Left lung (tissue), 10 donors: ENCODE results near the gene LMO2. TPM values are rescaled to one million over a fixed set of nuclear protein-coding genes. Genes with fewer than 3 reads are reported as not detected.

Experiments used
- ATAC-seq: fragments of 200-7000 bp; cut with Tn5 transposase; one replicate; pipeline ENCODE4 v1.9.1; 2020; ENCODE audit warnings: moderate library complexity
- DNase-seq, 4 donors: peaks; one replicate each; pipeline ENCODE4 v3.0.0-alpha.2; 2013 to 2020
- H3K27ac ChIP-seq, 2 donors: fragments of 200-600 bp; sonication (generic) in 1 of 2; one replicate each; pipeline versions ENCODE4 v1.5.0 to v1.8.0; 2020 to 2021
- H3K27me3 ChIP-seq, 2 donors: fragments of 200-600 bp; sonication (generic) in 1 of 2; one replicate each; pipeline versions ENCODE4 v1.5.0 to v1.8.0; 2020 to 2021
- H3K36me3 ChIP-seq, 2 donors: fragments of 200-600 bp; sonication (generic) in 1 of 2; one replicate each; pipeline versions ENCODE4 v1.5.0 to v1.8.0; 2020 to 2021
- H3K4me1 ChIP-seq, 2 donors: fragments of 200-600 bp; one replicate each; pipeline ENCODE4 v1.8.0; 2021
- H3K4me3 ChIP-seq, 2 donors: fragments of 200-600 bp; sonication (generic) in 1 of 2; one replicate each; pipeline versions ENCODE4 v1.5.0 to v1.8.0; 2020 to 2021; ENCODE audit warnings: mild to moderate bottlenecking in 1 of 2
- H3K9me3 ChIP-seq, 2 donors: fragments of 200-600 bp; sonication (generic) in 1 of 2; one replicate each; pipeline versions ENCODE4 v1.5.0 to v1.8.0; 2020 to 2021
- CTCF ChIP-seq, 2 donors: fragments of 200-600 bp; sonication (generic) in 1 of 2; IDR thresholded peaks; one replicate each; pipeline versions ENCODE4 v1.5.0 to v1.8.0; 2021; ENCODE audit warnings: antibody characterized with exemption in 2 of 2
- intact Hi-C, 2 donors: fragments of 100-400 bp; cut with DNase I; formaldehyde crosslinking; loops; one replicate each; pipeline versions ENCODE4 v1.11.2 to v1.14.2; 2022
- polyA plus RNA-seq, 6 donors: library from polyadenylated mRNA; unstranded; fragments of 120-200 nt; gene quantifications; one replicate each; pipeline ENCODE4 v1.2.1, GENCODE V29; 2013; ENCODE audit not compliant: insufficient read length in 6 of 6
- total RNA-seq, 2 donors: library from RNA; stranded (reverse); fragmentation: NEBNext Ultra II Directional; extraction: Animal tissue kit (Norgen Biotek cat#: 25700); gene quantifications; one replicate each; pipeline ENCODE4 v1.2.1, GENCODE V29; 2021
- donor health status: DM: no; HTN: yes; CAD: no.
- donor health status: DM: no; HTN: no; CAD: no.

Gene LMO2
- total and polyA plus RNA-seq, 8 donors: 27.8 to 48.3 (median 42.8) TPM

- Histone ChIP-seq H3K27ac (no peak overlapping the region), H3K4me1 (peaks cover 0 to 33% of the 10 kb centered on the region in 2 donors), H3K4me3 (no peak overlapping the region), H3K27me3 (no peaks in the 10 kb centered on the region), H3K36me3 (no peaks in the 10 kb centered on the region), H3K9me3 (peaks cover 0 to 2% of the 10 kb centered on the region in 2 donors)
- TF ChIP-seq CTCF (IDR thresholded peaks at IDR 0.05): no peak
- ATAC-seq: no peak
- intact Hi-C loops: no loop called here
- DNase-seq: no peak
These were observed 23.6 kb upstream of the LMO2 start for GRCh38 chr11:33915526-33915925.

GRCh38 chr11:33913991-33914390, 22.1 kb upstream of the LMO2 start:
- ATAC-seq (no peak), DNase-seq (no peak)
- no peaks in the 10 kb centered on the region for H3K27me3 ChIP-seq
- peaks cover 0 to 36% of the 10 kb centered on the region in 2 donors for H3K4me1 ChIP-seq
- H3K4me3 ChIP-seq: no peak overlapping the region
- H3K36me3 ChIP-seq: no peaks in the 10 kb centered on the region
- peaks cover 0 to 2% of the 10 kb centered on the region in 2 donors for H3K9me3 ChIP-seq
- no peak for TF ChIP-seq CTCF (IDR thresholded peaks at IDR 0.05)
- no peak overlapping the region for H3K27ac ChIP-seq
- intact Hi-C loops: no loop called here

- Histone ChIP-seq H3K27ac (peak overlapping the region in 1 of 2 donors; percentile 84), H3K4me1 (peaks cover 0 to 49% of the 10 kb centered on the region in 2 donors), H3K36me3 (no peaks in the 10 kb centered on the region), H3K9me3 (peaks cover 0 to 2% of the 10 kb centered on the region in 2 donors), H3K4me3 (no peak overlapping the region), H3K27me3 (no peaks in the 10 kb centered on the region)
- intact Hi-C loops: no loop called here
- no peak for TF ChIP-seq CTCF (IDR thresholded peaks at IDR 0.05)
- ATAC-seq (peak; percentile 80), DNase-seq (peak in 1 of 4 donors; percentile 52)
These were observed 20.8 kb upstream of the LMO2 start for GRCh38 chr11:33912405-33913361.

GRCh38 chr11:33910958-33911339, 19.1 kb upstream of the LMO2 start:
- ATAC-seq: no peak
- no peak overlapping the region for H3K4me3 ChIP-seq
- TF ChIP-seq CTCF (IDR thresholded peaks at IDR 0.05): no peak
- no peak for DNase-seq
- intact Hi-C loops: no loop called here
- no peaks in the 10 kb centered on the region for H3K27me3 ChIP-seq
- peaks cover 0 to 2% of the 10 kb centered on the region in 2 donors for H3K9me3 ChIP-seq
- H3K4me1 ChIP-seq: peaks cover 0 to 58% of the 10 kb centered on the region in 2 donors
- no peak overlapping the region for H3K27ac ChIP-seq
- H3K36me3 ChIP-seq: no peaks in the 10 kb centered on the region

- Histone ChIP-seq H3K36me3 (no peaks in the 10 kb centered on the region), H3K9me3 (peaks cover 0 to 2% of the 10 kb centered on the region in 2 donors), H3K27ac (no peak overlapping the region), H3K4me1 (peaks cover 0 to 58% of the 10 kb centered on the region in 2 donors), H3K4me3 (no peak overlapping the region), H3K27me3 (no peaks in the 10 kb centered on the region)
- intact Hi-C loops: no loop called here
- no peak for ATAC-seq
- DNase-seq: no peak
- TF ChIP-seq CTCF (IDR thresholded peaks at IDR 0.05): no peak
These were observed 18.6 kb upstream of the LMO2 start for GRCh38 chr11:33910296-33910957.
